CD14-positive monocyte (primary cell): Measurements from ENCODE around the gene NMUR1. TPM values are rescaled to one million over a fixed set of nuclear protein-coding genes. Genes with fewer than 3 reads are reported as not detected.

Experiments
- DNase-seq, 3 donors: peaks; one replicate each; pipeline ENCODE4 v3.0.0-alpha.2; 2011 to 2022
- H2AFZ ChIP-seq: 2 replicates; pipeline ENCODE4 v1.6.0; 2012; ENCODE audit warnings: mild to moderate bottlenecking, low read depth, low read length, inconsistent platforms; ENCODE audit not compliant: insufficient read depth, poor library complexity, severe bottlenecking
- H3K27ac ChIP-seq, 2 donors: 1 replicate in 1 of 2; 2 replicates in 1 of 2; pipeline ENCODE4 v1.5.1; 2012 to 2013; ENCODE audit warnings: low read length in 2 of 2, control low read depth in 1 of 2, inconsistent platforms in 1 of 2, low read depth in 1 of 2, mild to moderate bottlenecking in 1 of 2
- H3K27me3 ChIP-seq, 2 donors: one replicate each; pipeline versions ENCODE4 v1.6.0 to v1.6.1; 2011 to 2013; ENCODE audit warnings: low read length in 2 of 2; ENCODE audit not compliant: control insufficient read depth in 2 of 2, insufficient read depth in 2 of 2
- H3K36me3 ChIP-seq, 2 donors: replicated peaks in 1 of 2; 1 replicate in 1 of 2; 2 replicates in 1 of 2; pipeline versions ENCODE4 v1.5.1 to v1.6.1; 2012 to 2013; ENCODE audit warnings: low read length in 2 of 2, control low read depth in 1 of 2, inconsistent platforms in 1 of 2, mild to moderate bottlenecking in 1 of 2; ENCODE audit not compliant: insufficient read depth in 2 of 2, control insufficient read depth in 1 of 2
- H3K4me1 ChIP-seq, 2 donors: 1 replicate in 1 of 2; 2 replicates in 1 of 2; pipeline versions ENCODE4 v1.5.1 to v1.6.1; 2012 to 2013; ENCODE audit warnings: low read length in 2 of 2, control low read depth in 1 of 2, inconsistent platforms in 1 of 2, mild to moderate bottlenecking in 1 of 2, moderate library complexity in 1 of 2; ENCODE audit not compliant: insufficient read depth in 2 of 2, control insufficient read depth in 1 of 2
- H3K4me2 ChIP-seq: replicated peaks from 2 replicates; pipeline ENCODE3; 2012; ENCODE audit warnings: low read length, moderate library complexity, mild to moderate bottlenecking; ENCODE audit not compliant: poor library complexity, severe bottlenecking; ENCODE audit errors: extremely low read depth
- H3K4me3 ChIP-seq, 3 experiments: fragments of 200-600 bp in 1 of 3; sonication (generic) in 1 of 3; replicated peaks in 1 of 3; 1 replicate in 2 of 3; 2 replicates in 1 of 3; pipeline ENCODE4 v1.5.1; 2011 to 2013; ENCODE audit warnings: low read length in 3 of 3, mild to moderate bottlenecking in 3 of 3, control low read depth in 2 of 3, low read depth in 2 of 3, inconsistent platforms in 1 of 3, moderate library complexity in 1 of 3
- H3K79me2 ChIP-seq: 2 replicates; pipeline ENCODE4 v1.6.0; 2012; ENCODE audit warnings: mild to moderate bottlenecking, control low read depth, inconsistent platforms, low read length, moderate library complexity; ENCODE audit not compliant: insufficient read depth
- H3K9ac ChIP-seq: 2 replicates; pipeline ENCODE4 v1.6.0; 2017; ENCODE audit warnings: low read length, mild to moderate bottlenecking; ENCODE audit not compliant: insufficient read depth, poor library complexity, severe bottlenecking
- H3K9me3 ChIP-seq, 2 donors: replicated peaks in 1 of 2; 1 replicate in 1 of 2; 2 replicates in 1 of 2; pipeline versions ENCODE4 v1.5.1 to v1.6.1; 2012 to 2013; ENCODE audit warnings: low read length in 2 of 2, control low read depth in 1 of 2; ENCODE audit not compliant: control insufficient read depth in 1 of 2, insufficient read depth in 1 of 2
- H4K20me1 ChIP-seq: 2 replicates; pipeline ENCODE4 v1.6.0; 2012; ENCODE audit warnings: mild to moderate bottlenecking, low read length, control low read depth, moderate library complexity; ENCODE audit not compliant: insufficient read depth
- H3K27ac Mint-ChIP-seq, 7 donors: one replicate each; pipeline ENCODE4 v1.8.0; 2020; ENCODE audit warnings: mild to moderate bottlenecking in 7 of 7, mixed read lengths in 7 of 7, moderate library complexity in 6 of 7, inconsistent platforms in 2 of 7
- H3K27me3 Mint-ChIP-seq, 3 donors: one replicate each; pipeline ENCODE4 v1.8.0; 2021 to 2022; ENCODE audit warnings: low read depth in 3 of 3, mild to moderate bottlenecking in 3 of 3, mixed read lengths in 3 of 3, moderate library complexity in 3 of 3, inconsistent platforms in 1 of 3
- H3K36me3 Mint-ChIP-seq, 2 donors: one replicate each; pipeline ENCODE4 v1.8.0; 2020; ENCODE audit warnings: mixed read lengths in 2 of 2, inconsistent platforms in 1 of 2, mild to moderate bottlenecking in 1 of 2
- H3K4me1 Mint-ChIP-seq: one replicate; pipeline ENCODE4 v1.8.0; 2020; ENCODE audit warnings: mild to moderate bottlenecking, mixed read lengths
- H3K4me3 Mint-ChIP-seq, 2 donors: one replicate each; pipeline ENCODE4 v1.8.0; 2020; ENCODE audit warnings: mild to moderate bottlenecking in 2 of 2, mixed read lengths in 2 of 2, moderate library complexity in 1 of 2
- H3K9me3 Mint-ChIP-seq, 7 donors: one replicate each; pipeline ENCODE4 v1.8.0; 2020 to 2022; ENCODE audit warnings: mixed read lengths in 7 of 7, mild to moderate bottlenecking in 6 of 7, moderate library complexity in 6 of 7, inconsistent platforms in 2 of 7
- WGBS: methylation state at CpG from one replicate; pipeline ENCODE4 v1.1.5; 2013; ENCODE audit warnings: missing lambda C conversion rate; ENCODE audit not compliant: insufficient coverage; 5-methylcytosine and 5-hydroxymethylcytosine counted together
- intact Hi-C, 2 donors: fragments of 100-400 bp; cut with micrococcal nuclease; formaldehyde crosslinking; loops; one replicate each; pipeline versions ENCODE4 v1.15.0 to v1.15.1; 2023
- polyA plus RNA-seq, 3 donors: library from polyadenylated mRNA; depleted of rRNA in 1 of 3; unstranded in 2 of 3; stranded (reverse) in 1 of 3; fragments of 300-500 nt in 2 of 3; fragments of >200 nt in 1 of 3; fragmentation: Illumina TruSeq in 2 of 3; gene quantifications; 1 replicate in 2 of 3; 2 replicates in 1 of 3; pipeline ENCODE4 v1.2.3, GENCODE V29; 2012 to 2021
- TF ChIP-seq, protein P1 (sequence below): fragments of 200-600 bp; IDR thresholded peaks from one replicate; pipeline ENCODE4 v1.8.0; 2022; ENCODE audit warnings: antibody characterized with exemption, mild to moderate bottlenecking

Gene NMUR1
- polyA plus RNA-seq, 3 donors, result not detected

DNA sequence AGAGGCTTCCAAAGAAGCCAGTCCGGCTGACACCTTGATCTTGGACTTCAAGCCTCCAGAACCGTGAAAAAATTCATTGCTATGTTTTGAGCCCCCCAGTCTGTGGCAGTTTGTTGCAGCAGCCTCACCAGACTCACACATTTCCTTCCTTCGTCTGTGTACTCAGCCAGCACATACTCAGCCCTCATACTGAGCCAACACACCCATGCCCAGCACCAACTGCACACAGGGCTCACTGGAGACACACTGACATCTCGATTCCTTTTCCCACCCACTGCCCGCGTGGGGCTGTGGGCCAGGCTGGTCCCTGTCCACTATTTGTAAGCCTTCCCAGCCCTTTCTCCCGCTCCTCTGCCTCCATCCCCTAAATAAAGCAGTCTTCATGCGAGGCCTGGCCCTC lies 24.1 kb upstream of the NMUR1 start:
- Histone ChIP-seq H3K36me3 (no peaks in the 10 kb centered on the region), H3K4me2 (peak overlapping the region; percentile 72), H3K79me2 (no peaks in the 10 kb centered on the region), H3K9ac (peak overlapping the region; percentile 42), H3K9me3 (peaks cover 10 to 11% of the 10 kb centered on the region in 2 donors), H3K27ac (peak overlapping the region in 1 of 2 donors; percentile 33), H2AFZ (peak overlapping the region; percentile 77), H4K20me1 (peaks cover 3% of the 10 kb centered on the region), H3K4me1 (peaks cover 24 to 32% of the 10 kb centered on the region in 2 donors), H3K27me3 (peaks cover 16 to 47% of the 10 kb centered on the region in 2 donors), H3K4me3 (peak overlapping the region; percentile 3 to 70 (median 21))
- DNase-seq, result no peak
- Mint-ChIP-seq H3K4me3 (peak overlapping the region; percentile 82 to 90), H3K27me3 (peaks cover 53 to 77% (median 66%) of the 10 kb centered on the region in 3 donors), H3K9me3 (peaks cover 8 to 23% (median 22%) of the 10 kb centered on the region in 7 donors), H3K4me1 (peaks cover 38% of the 10 kb centered on the region), H3K27ac (peak overlapping the region in 6 of 7 donors; percentile 18 to 90 (median 76)), H3K36me3 (peaks cover 12 to 15% of the 10 kb centered on the region in 2 donors)
- TF ChIP-seq, protein P1, sequence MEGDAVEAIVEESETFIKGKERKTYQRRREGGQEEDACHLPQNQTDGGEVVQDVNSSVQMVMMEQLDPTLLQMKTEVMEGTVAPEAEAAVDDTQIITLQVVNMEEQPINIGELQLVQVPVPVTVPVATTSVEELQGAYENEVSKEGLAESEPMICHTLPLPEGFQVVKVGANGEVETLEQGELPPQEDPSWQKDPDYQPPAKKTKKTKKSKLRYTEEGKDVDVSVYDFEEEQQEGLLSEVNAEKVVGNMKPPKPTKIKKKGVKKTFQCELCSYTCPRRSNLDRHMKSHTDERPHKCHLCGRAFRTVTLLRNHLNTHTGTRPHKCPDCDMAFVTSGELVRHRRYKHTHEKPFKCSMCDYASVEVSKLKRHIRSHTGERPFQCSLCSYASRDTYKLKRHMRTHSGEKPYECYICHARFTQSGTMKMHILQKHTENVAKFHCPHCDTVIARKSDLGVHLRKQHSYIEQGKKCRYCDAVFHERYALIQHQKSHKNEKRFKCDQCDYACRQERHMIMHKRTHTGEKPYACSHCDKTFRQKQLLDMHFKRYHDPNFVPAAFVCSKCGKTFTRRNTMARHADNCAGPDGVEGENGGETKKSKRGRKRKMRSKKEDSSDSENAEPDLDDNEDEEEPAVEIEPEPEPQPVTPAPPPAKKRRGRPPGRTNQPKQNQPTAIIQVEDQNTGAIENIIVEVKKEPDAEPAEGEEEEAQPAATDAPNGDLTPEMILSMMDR, result no peak
- intact Hi-C loops, result no loop called here
- 5% methylated on average over 8 of the region's 8 CpGs for WGBS

- Mint-ChIP-seq H3K9me3 (peaks cover 8 to 30% (median 22%) of the 10 kb centered on the region in 7 donors), H3K4me3 (peak overlapping the region in 1 of 2 donors; percentile 90), H3K4me1 (peaks cover 46% of the 10 kb centered on the region), H3K27me3 (peaks cover 68 to 91% (median 81%) of the 10 kb centered on the region in 3 donors), H3K27ac (no peak overlapping the region), H3K36me3 (peaks cover 18 to 21% of the 10 kb centered on the region in 2 donors)
- H2AFZ ChIP-seq, result no peak overlapping the region
- H3K4me3 ChIP-seq, result no peak overlapping the region
- no peaks in the 10 kb centered on the region for H3K79me2 ChIP-seq
- no peak for DNase-seq
- intact Hi-C loops, result no loop called here
- H3K9ac ChIP-seq, result no peak overlapping the region
- peaks cover 10 to 11% of the 10 kb centered on the region in 2 donors for H3K9me3 ChIP-seq
- peaks cover 28 to 63% of the 10 kb centered on the region in 2 donors for H3K27me3 ChIP-seq
- H3K4me1 ChIP-seq, result peaks cover 23 to 34% of the 10 kb centered on the region in 2 donors
- H4K20me1 ChIP-seq, result peaks cover 3% of the 10 kb centered on the region
- H3K4me2 ChIP-seq, result no peak overlapping the region
- TF ChIP-seq, protein P1, result no peak
- H3K27ac ChIP-seq, result no peak overlapping the region
- H3K36me3 ChIP-seq, result no peaks in the 10 kb centered on the region
These were observed 22.5 kb upstream of the NMUR1 start for GRCh38 chr2:231552752-231553151.
